HG03469 (cell line): ENCODE data around the gene DOK6.

Source experiments
- ATAC-seq: cut with Tn5 transposase; IDR thresholded peaks from one replicate; pipeline ENCODE4 v1.9.1; 2021; ENCODE audit warnings: mild to moderate bottlenecking, moderate library complexity, moderate number of reproducible peaks; ENCODE audit not compliant: unreplicated experiment

The DOK6 gene

GRCh38 chr18:69727912-69728572 is 327.4 kb downstream of the DOK6 start:
- no peak for ATAC-seq

DNA sequence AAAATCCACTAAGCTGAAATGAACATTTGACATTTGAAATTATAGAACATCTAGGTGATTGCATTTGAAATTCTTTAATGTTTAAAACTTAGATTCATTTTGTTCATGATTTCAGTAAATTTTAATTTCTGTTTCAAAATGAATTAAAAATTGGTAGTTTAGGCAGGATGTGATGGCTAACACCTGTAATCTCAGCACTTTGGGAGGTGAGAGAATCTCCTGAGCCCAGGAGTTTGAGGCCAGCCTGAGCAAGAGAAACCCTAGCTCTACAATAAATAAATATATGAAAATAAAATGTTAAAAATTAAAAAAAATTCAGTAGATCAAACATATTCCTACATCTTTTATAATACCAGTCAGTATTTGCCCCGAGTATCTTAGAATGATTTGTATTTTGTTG is 330.0 kb downstream of the DOK6 start:
- no peak for ATAC-seq

GRCh38 chr18:69734536-69734935 is 333.8 kb downstream of the DOK6 start:
- ATAC-seq, result no peak

- no peak for ATAC-seq
These were observed 336.0 kb downstream of the DOK6 start for GRCh38 chr18:69736730-69737129.

DNA sequence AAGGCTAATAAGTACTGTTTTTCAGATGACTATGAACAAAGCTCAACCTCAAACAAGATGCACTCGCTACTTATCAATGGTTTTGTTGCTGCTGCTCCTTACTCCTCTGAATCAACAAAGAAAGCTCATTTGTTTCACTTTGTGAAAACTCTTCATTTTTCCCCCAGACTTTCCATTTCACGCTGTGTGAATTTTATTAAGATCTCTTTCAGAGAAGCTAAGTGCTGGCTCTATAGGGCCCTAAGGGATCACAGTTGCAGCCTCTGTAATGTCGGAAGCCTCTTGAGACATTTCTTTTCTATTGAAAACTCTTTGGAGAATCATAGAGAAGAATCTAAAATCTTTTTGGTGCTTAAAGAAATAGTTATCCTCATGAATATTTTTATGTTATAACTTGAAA is 337.2 kb downstream of the DOK6 start:
- ATAC-seq, result no peak

- no peak for ATAC-seq
These were observed 346.7 kb downstream of the DOK6 start for GRCh38 chr18:69747388-69747787.

DNA sequence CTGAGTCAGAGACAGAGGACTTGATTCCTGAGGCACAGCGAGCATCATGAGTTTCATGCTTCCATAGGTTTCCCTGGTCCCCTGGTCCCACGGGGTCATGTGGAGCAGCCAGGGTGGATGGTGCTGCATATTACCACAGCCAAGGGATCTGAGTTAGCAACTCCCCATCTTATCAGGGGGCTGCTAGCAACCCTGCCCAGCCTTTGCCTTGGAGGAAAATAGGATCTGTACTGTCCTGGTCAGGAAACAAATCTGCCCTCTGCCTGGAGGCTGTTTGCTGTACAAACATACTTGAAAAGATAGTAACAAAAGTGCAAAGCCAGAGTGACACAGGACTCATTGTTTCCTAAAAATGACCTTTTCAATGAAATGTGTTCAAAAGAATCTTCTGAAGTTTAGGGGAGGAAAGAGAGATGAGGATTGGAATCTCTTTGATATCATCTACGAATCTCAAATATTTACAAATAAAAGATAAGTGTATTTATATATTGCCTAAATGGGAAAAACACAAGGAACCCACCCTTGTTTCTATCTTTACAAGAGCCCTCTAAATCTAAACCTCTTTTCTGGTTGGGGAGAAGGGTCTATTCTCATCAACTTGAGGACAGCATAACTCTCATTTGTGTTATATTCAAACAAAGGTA is 352.2 kb downstream of the DOK6 start:
- no peak for ATAC-seq

DNA sequence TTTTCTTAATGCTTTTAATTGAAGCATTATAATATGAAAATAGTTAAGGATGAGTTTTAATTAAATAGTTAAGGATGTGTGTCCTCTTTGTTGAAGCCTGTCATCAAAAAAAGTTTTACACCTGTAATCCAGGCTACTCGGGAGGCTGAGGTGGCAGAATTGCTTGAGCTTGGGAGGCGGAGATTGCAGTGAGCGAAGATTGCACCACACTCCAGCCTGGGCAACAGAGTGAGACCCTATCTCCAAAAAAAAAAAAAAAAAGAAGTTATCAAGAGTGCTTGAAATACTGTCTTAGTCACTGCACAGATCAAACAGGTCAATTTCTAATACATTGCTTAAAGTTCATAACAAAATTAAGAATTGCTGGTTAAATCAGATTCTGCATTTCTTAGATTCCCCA is 353.4 kb downstream of the DOK6 start:
- ATAC-seq, result no peak

- no peak for ATAC-seq
These were observed 354.4 kb downstream of the DOK6 start for GRCh38 chr18:69755041-69755440.

DNA sequence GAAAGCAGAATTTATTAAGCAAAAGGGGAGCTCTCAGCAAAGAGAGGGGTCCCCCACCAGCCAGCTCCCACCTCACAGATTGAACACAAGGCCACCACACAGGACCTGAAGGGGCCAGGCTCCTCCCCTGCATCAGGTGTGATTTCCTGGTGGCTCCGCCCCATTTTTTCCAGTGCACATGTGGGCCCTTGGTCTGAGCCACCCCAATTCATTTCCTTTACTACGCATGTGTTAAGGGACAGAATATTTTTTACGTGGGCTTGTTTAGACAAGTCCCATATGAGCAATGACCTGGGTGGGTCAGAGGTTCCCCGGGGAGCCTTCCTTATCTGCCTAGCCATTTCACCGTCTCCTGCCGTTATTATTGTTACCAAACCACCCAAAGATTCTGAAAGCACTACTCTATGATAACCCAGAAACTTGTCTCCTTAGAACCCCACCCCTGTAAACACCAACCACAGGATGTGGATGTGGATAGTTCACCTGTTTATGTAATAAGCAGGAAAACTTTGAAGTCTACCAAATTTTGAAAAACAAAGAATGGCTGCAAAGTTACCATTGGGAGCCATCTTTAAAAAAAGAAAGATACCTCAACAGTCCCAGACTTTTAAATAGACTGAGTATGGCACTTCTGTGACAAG is 355.3 kb downstream of the DOK6 start:
- ATAC-seq, result no peak

GRCh38 chr18:69757733-69758132 is 357.0 kb downstream of the DOK6 start:
- no peak for ATAC-seq

GRCh38 chr18:69758458-69758857 is 357.8 kb downstream of the DOK6 start:
- no peak for ATAC-seq

GRCh38 chr18:69759046-69759445 is 358.4 kb downstream of the DOK6 start:
- ATAC-seq, result no peak

- ATAC-seq, result no peak
These were observed 362.3 kb downstream of the DOK6 start for GRCh38 chr18:69763002-69763401.

- no peak for ATAC-seq
These were observed 363.1 kb downstream of the DOK6 start for GRCh38 chr18:69763821-69764220.

GRCh38 chr18:69770238-69770637 is 369.6 kb downstream of the DOK6 start:
- ATAC-seq, result no peak

DNA sequence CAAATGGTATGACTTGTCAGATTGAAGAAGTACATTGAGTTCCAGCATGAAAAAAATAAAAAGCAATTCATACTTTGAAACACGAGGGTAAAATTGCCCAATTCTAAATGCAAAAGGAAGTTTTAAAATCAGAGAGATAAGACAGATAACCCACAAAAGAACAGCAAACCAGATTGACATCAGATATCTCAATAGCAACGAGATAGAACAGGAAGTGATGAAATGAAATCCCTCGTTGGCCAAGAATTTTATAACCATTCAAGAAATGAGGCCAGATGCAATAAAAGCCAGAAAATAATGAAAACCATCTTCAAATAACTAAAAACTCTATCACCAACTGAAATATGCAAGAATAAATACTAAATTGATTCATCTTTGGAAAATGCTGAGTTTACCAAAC is 374.1 kb downstream of the DOK6 start:
- no peak for ATAC-seq

DNA sequence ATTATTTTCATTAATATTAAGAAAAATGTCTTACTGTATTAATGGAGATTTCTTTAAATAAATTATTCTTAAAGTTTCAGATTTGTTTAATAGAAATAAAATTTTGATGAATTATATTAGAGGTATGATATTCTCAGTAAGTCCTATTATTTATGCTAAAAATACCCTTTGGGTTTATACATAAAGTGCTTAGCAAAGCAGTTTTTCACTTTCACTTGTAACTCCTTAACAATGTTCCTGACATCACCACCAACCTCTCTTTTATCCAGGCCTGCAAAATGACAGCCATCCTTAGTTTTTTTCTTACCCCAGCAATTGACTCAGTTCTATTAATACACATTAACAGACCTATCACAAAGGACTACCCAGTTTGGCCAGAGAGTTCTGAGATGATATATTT is 376.6 kb downstream of the DOK6 start:
- no peak for ATAC-seq

- ATAC-seq, result no peak
These were observed 378.0 kb downstream of the DOK6 start for GRCh38 chr18:69778680-69779079.

- no peak for ATAC-seq
These were observed 380.2 kb downstream of the DOK6 start for GRCh38 chr18:69780851-69781250.

- ATAC-seq, result no peak
These were observed 384.1 kb downstream of the DOK6 start for GRCh38 chr18:69784815-69785214.

GRCh38 chr18:69785466-69785865 is 384.8 kb downstream of the DOK6 start:
- ATAC-seq, result no peak
